H9 (cell line): ENCODE measurements around the gene ANKRD52. TPM values are rescaled to one million over a fixed set of nuclear protein-coding genes. Genes with fewer than 3 reads are reported as not detected.

Experiments used
- DNase-seq: peaks from one replicate; pipeline ENCODE4 v3.0.0-alpha.2; 2017
- H2AFZ ChIP-seq: one replicate; pipeline ENCODE4 v1.6.1; 2013; ENCODE audit warnings: mild to moderate bottlenecking, low read length, control low read depth, moderate library complexity
- H2AK5ac ChIP-seq: 2 replicates; pipeline ENCODE4 v1.6.1; 2013; ENCODE audit warnings: low read length, control low read depth, mixed read lengths; ENCODE audit not compliant: insufficient read length
- H2BK120ac ChIP-seq: one replicate; pipeline ENCODE4 v1.6.1; 2013; ENCODE audit warnings: low read depth, mild to moderate bottlenecking, low read length, control low read depth, inconsistent platforms; ENCODE audit not compliant: poor library complexity, severe bottlenecking
- H2BK12ac ChIP-seq: 2 replicates; pipeline ENCODE4 v1.6.1; 2013; ENCODE audit warnings: low read length, control low read depth, mixed read lengths, low read depth; ENCODE audit not compliant: insufficient read length
- H2BK15ac ChIP-seq: 2 replicates; pipeline ENCODE4 v1.6.1; 2013; ENCODE audit warnings: low read depth, low read length, control low read depth
- H2BK20ac ChIP-seq: one replicate; pipeline ENCODE4 v1.6.1; 2013; ENCODE audit warnings: low read depth, mild to moderate bottlenecking, low read length, control low read depth, inconsistent platforms; ENCODE audit not compliant: poor library complexity, severe bottlenecking
- H2BK5ac ChIP-seq: 2 replicates; pipeline ENCODE4 v1.6.1; 2013; ENCODE audit warnings: low read length, control low read depth, mixed read lengths; ENCODE audit not compliant: insufficient read length
- H3K14ac ChIP-seq: 2 replicates; pipeline ENCODE4 v1.6.1; 2013; ENCODE audit warnings: low read length, control low read depth; ENCODE audit not compliant: insufficient read depth
- H3K18ac ChIP-seq: 2 replicates; pipeline ENCODE4 v1.6.1; 2013; ENCODE audit warnings: low read depth, mild to moderate bottlenecking, mixed read lengths, low read length, control low read depth; ENCODE audit not compliant: insufficient read length
- H3K23ac ChIP-seq: 2 replicates; pipeline ENCODE4 v1.6.1; 2013; ENCODE audit warnings: low read length, control low read depth, mixed read lengths, low read depth; ENCODE audit not compliant: insufficient read length
- H3K23me2 ChIP-seq: 2 replicates; pipeline ENCODE4 v1.6.1; 2013; ENCODE audit warnings: low read depth, mild to moderate bottlenecking, mixed read lengths, low read length, control low read depth; ENCODE audit not compliant: insufficient read length, poor library complexity, severe bottlenecking
- H3K27ac ChIP-seq: 2 replicates; pipeline ENCODE4 v1.5.1; 2013; ENCODE audit warnings: low read length, control low read depth, mixed read lengths, low read depth; ENCODE audit not compliant: insufficient read length
- H3K27me3 ChIP-seq: 2 replicates; pipeline ENCODE4 v1.6.1; 2013; ENCODE audit warnings: low read length, control low read depth, inconsistent platforms; ENCODE audit not compliant: insufficient read depth
- H3K4ac ChIP-seq: 2 replicates; pipeline ENCODE4 v1.6.1; 2013; ENCODE audit warnings: low read depth, mild to moderate bottlenecking, control low read depth, inconsistent platforms, low read length, moderate library complexity
- H3K4me1 ChIP-seq: 2 replicates; pipeline ENCODE4 v1.6.1; 2013; ENCODE audit warnings: low read length, control low read depth, inconsistent platforms; ENCODE audit not compliant: insufficient read depth
- H3K4me2 ChIP-seq: 2 replicates; pipeline ENCODE4 v1.6.1; 2013; ENCODE audit warnings: low read length, control low read depth, mixed read lengths; ENCODE audit not compliant: insufficient read length, insufficient read depth
- H3K56ac ChIP-seq: 2 replicates; pipeline ENCODE4 v1.6.1; 2013; ENCODE audit warnings: low read depth, mild to moderate bottlenecking, mixed read lengths, low read length, control low read depth; ENCODE audit not compliant: insufficient read length
- H3K79me1 ChIP-seq: 2 replicates; pipeline ENCODE4 v1.6.1; 2013; ENCODE audit warnings: low read depth, mild to moderate bottlenecking, moderate library complexity, low read length, control low read depth, inconsistent platforms; ENCODE audit not compliant: insufficient read depth, poor library complexity, severe bottlenecking
- H3K79me2 ChIP-seq: 2 replicates; pipeline ENCODE4 v1.6.1; 2013; ENCODE audit warnings: low read length, control low read depth, inconsistent platforms; ENCODE audit not compliant: insufficient read depth
- H3K9ac ChIP-seq: 2 replicates; pipeline ENCODE4 v1.6.1; 2013; ENCODE audit warnings: low read length, control low read depth, mixed read lengths; ENCODE audit not compliant: insufficient read length; ENCODE audit errors: extremely low read depth
- H3K9me3 ChIP-seq: one replicate; pipeline ENCODE4 v1.6.1; 2013; ENCODE audit warnings: low read depth, low read length, inconsistent platforms; ENCODE audit not compliant: control insufficient read depth
- H3T11ph ChIP-seq: one replicate; pipeline ENCODE4 v1.6.1; 2013; ENCODE audit warnings: mild to moderate bottlenecking, low read length, control low read depth, inconsistent platforms
- H4K20me1 ChIP-seq: one replicate; pipeline ENCODE4 v1.6.1; 2013; ENCODE audit not compliant: control insufficient read depth, insufficient read length, insufficient read depth
- H4K5ac ChIP-seq: 2 replicates; pipeline ENCODE4 v1.6.1; 2013; ENCODE audit warnings: low read depth, mild to moderate bottlenecking, mixed read lengths, low read length, control low read depth; ENCODE audit not compliant: insufficient read length
- H4K8ac ChIP-seq: replicated peaks from 2 replicates; pipeline ENCODE4 v1.6.1; 2013; ENCODE audit warnings: low read length, control low read depth, mixed read lengths, low read depth; ENCODE audit not compliant: insufficient read length
- H4K91ac ChIP-seq: 2 replicates; pipeline ENCODE4 v1.6.1; 2013; ENCODE audit warnings: low read depth, mild to moderate bottlenecking, moderate library complexity, mixed read lengths, low read length, control low read depth; ENCODE audit not compliant: insufficient read length
- H3K27ac Mint-ChIP-seq, 3 experiments: 2 replicates in 2 of 3; 3 replicates in 1 of 3; pipeline ENCODE4 v1.8.0; 2020 to 2021; ENCODE audit warnings: mixed read lengths in 3 of 3, mild to moderate bottlenecking in 1 of 3, moderate library complexity in 1 of 3
- H3K27me3 Mint-ChIP-seq: 2 replicates; pipeline ENCODE4 v1.8.0; 2021; ENCODE audit warnings: low read depth, mild to moderate bottlenecking, moderate library complexity, mixed read lengths
- H3K36me3 Mint-ChIP-seq, 3 experiments: 2 replicates in 2 of 3; 3 replicates in 1 of 3; pipeline ENCODE4 v1.8.0; 2020 to 2021; ENCODE audit warnings: low read depth in 3 of 3, mixed read lengths in 3 of 3; ENCODE audit not compliant: insufficient read depth in 1 of 3
- H3K4me1 Mint-ChIP-seq, 2 experiments: 2 replicates each; pipeline ENCODE4 v1.8.0; 2020; ENCODE audit warnings: mixed read lengths in 2 of 2
- H3K4me3 Mint-ChIP-seq, 2 experiments: 2 replicates in 1 of 2; 3 replicates in 1 of 2; pipeline ENCODE4 v1.8.0; 2020 to 2021; ENCODE audit warnings: mild to moderate bottlenecking in 2 of 2, mixed read lengths in 2 of 2, moderate library complexity in 1 of 2
- H3K9me3 Mint-ChIP-seq, 2 experiments: 2 replicates in 1 of 2; 3 replicates in 1 of 2; pipeline ENCODE4 v1.8.0; 2020; ENCODE audit warnings: mild to moderate bottlenecking in 2 of 2, mixed read lengths in 2 of 2, moderate library complexity in 1 of 2
- CTCF ChIP-seq: fragments of 200-600 bp; sonication (generic); conservative IDR thresholded peaks from 3 replicates; pipeline ENCODE4 v1.8.0; 2021; ENCODE audit warnings: antibody characterized with exemption, mild to moderate bottlenecking
- WGBS: extraction: QIAGEN DNeasy Blood & Tissue Kit; methylation state at CpG from one replicate; pipeline ENCODE4 v1.1.7; 2013; ENCODE audit warnings: missing lambda C conversion rate, low lambda C conversion rate, mixed read lengths; ENCODE audit not compliant: insufficient read length; ENCODE audit errors: extremely low coverage; 5-methylcytosine and 5-hydroxymethylcytosine counted together
- total RNA-seq: library from RNA; stranded (reverse); gene quantifications from 2 replicates; pipeline ENCODE4 v1.2.1, GENCODE V29; 2021

Gene ANKRD52
- total RNA-seq, 1 experiment from 2014 or later, result 33.4 TPM

DNA sequence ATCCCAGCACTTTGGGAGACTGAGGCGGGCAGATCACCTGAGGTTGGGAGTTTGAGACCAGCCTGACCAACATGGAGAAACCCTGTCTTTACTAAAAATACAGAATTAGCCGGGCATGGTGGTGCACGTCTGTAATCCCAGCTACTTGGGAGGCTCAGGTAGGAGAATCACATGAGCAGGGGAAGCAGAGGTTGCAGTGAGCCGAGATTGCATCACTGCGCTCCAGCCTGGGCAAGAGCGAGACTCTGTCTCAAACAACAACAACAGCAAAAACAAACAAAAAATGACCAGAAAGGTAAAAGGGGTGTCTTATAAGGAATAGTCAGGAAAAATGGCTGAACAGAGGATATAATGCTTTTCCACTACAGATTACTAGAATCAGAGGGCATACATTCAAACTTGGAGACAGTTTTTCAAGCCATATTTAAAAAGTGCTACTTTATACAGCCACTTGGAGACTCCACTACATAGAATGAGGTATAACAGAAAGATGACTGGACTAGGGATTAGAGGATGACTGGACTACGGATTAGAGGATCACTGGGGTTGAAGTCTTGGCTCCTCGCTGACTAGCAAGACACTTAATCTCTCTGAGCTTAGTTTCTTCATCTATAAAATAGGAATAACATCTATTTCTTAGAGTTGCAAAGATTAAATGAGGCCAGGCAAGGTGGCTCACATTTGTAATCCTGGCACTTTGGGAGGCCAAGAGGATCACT, 46.8 kb upstream of the ANKRD52 start:
- no peaks in the 10 kb centered on the region for H3K23me2 ChIP-seq
- no peak overlapping the region for H3K14ac ChIP-seq
- no peak overlapping the region for H2AK5ac ChIP-seq
- DNase-seq, result no peak
- Mint-ChIP-seq H3K4me1 (peaks cover 8 to 10% of the 10 kb centered on the region in 2 experiments), H3K36me3 (peaks cover 16 to 59% (median 36%) of the 10 kb centered on the region in 3 experiments; a peak in 6 of 7 replicates), H3K9me3 (no peaks in the 10 kb centered on the region), H3K4me3 (no peak overlapping the region), H3K27me3 (no peaks in the 10 kb centered on the region), H3K27ac (peak overlapping the region in 1 of 3 experiments; percentile 70; a peak in 2 of 7 replicates)
- no peaks in the 10 kb centered on the region for H4K20me1 ChIP-seq
- no peak overlapping the region for H2AFZ ChIP-seq
- no peak overlapping the region for H2BK120ac ChIP-seq
- no peak overlapping the region for H3K9ac ChIP-seq
- H4K8ac ChIP-seq, result no peak overlapping the region
- H3T11ph ChIP-seq, result no peak overlapping the region
- H3K27me3 ChIP-seq, result no peaks in the 10 kb centered on the region
- no peak overlapping the region for H2BK12ac ChIP-seq
- no peak overlapping the region for H2BK5ac ChIP-seq
- H3K4ac ChIP-seq, result no peak overlapping the region
- H4K91ac ChIP-seq, result no peak overlapping the region
- no peak overlapping the region for H4K5ac ChIP-seq
- H3K4me2 ChIP-seq, result no peak overlapping the region
- H3K4me1 ChIP-seq, result no peaks in the 10 kb centered on the region; the same call in 1 of the 2 replicates
- TF ChIP-seq CTCF, result no peak
- no peak overlapping the region for H3K18ac ChIP-seq
- no peak overlapping the region for H3K27ac ChIP-seq
- H3K9me3 ChIP-seq, result no peaks in the 10 kb centered on the region
- no peaks in the 10 kb centered on the region for H3K79me1 ChIP-seq
- H2BK20ac ChIP-seq, result no peak overlapping the region
- H3K79me2 ChIP-seq, result no peaks in the 10 kb centered on the region
- no peak overlapping the region for H2BK15ac ChIP-seq
- no peak overlapping the region for H3K56ac ChIP-seq
- whole genome bisulfite sequencing, result no CpG with 5 or more reads among the region's 8 CpGs
- no peak overlapping the region for H3K23ac ChIP-seq
